GM18520 (cell line): Measurements from ENCODE around the gene KRTAP2-3.
"Not testable (repeated sequence)": the region's sequence is repeated elsewhere in the genome, so short reads cannot be mapped to it uniquely, and the experiment has no call there.

Source experiments
- ATAC-seq: cut with Tn5 transposase; IDR thresholded peaks from one replicate; pipeline ENCODE4 v1.9.1; 2021; ENCODE audit not compliant: unreplicated experiment

The KRTAP2-3 gene

DNA sequence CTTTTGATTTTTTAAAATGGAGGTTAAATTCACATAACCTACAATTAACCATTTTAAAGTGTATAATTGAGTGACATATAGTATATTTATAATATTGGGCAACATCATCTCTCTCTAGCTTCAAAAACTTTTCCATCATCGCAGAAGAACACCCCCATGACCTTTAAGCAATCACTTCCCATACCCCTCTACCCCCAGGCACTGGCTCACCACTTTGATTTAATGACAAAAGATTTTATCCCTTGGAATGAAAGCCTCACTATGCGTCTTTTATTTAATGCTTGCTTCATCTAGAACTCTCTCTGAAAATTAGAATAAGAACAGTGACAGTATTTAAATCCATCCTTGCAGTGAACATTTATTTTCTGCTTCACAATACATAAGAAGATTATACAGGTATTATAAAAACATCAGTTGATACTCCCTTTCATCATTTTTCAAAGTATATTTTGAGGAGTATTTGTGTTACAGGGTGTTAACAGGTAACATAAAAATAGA, 22.0 kb downstream of the KRTAP2-3 start:
- no peak for ATAC-seq

DNA sequence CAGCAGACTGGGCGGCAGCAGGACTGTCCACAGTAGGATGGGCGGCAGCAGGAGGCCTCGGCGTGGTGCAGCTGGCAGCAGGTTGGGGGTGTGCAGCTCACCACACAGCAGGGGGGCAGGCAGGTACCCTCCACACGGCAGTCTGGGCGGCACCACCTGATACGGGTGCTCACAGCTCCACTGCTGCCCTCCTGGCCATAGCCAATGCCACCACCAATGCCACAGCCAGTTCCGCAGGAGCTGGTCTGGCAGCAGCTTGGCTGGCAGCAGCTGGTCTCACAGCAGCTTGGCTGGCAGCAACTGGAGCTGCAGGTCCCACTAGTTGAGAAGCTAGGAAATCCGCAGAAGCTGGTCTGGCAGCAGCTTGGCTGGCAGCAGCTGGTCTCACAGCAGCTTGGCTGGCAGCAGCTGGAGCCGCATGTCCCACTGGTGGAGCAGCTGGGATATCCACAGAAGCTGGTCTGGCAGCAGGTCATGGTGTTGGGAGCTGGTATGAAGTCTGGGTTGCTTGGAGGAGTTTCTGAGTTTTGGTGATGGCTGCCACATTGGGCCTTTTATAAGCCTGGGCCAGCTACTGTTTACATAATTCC, 25.5 kb downstream of the KRTAP2-3 start, which contains the start of gene KRTAP1-3:
TSS of gene KRTAP1-3 (minus strand) at position 529 of the 590 bp plus-strand sequence. CDS start at position 476, 53 bp downstream.
- ATAC-seq, result not testable (repeated sequence)

- ATAC-seq, result no peak
Measured at GRCh38 chr17:41029633-41030245, 30.2 kb downstream of the KRTAP2-3 start, which contains the start of gene KRTAP1-4. TSS of gene KRTAP1-4 (minus strand) at chr17:41030195. CDS start at chr17:41030078, 117 bp downstream.

DNA sequence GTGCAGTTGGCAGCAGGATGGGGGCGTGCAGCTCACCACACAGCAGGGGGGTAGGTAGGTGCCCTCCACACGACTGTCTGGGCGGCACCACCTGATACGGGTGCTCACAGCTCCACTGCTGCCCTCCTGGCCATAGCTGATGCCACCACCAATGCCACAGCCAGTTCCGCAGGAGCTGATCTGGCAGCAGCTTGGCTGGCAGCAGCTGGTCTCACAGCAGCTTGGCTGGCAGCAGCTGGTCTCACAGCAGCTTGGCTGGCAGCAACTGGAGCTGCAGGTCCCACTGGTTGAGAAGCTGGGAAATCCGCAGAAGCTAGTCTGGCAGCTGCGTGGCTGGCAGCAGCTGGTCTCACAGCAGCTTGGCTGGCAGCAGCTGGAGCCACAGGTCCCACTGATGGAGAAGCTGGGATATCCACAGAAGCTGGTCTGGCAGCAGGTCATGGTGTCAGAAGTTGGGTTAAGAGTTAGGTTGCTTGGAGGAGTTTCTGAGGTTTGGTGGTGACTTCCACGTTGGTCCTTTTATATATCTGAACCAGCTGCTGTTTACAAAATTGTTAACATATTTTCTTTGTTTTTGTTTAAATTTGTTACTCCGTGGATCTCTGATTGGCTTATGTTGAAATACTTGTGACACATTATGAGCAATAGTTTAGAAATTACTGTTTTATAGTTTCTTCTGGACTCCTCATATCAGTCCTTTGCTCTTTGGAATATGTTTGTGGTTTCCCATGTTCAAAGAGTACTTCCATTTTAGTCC, 33.0 kb downstream of the KRTAP2-3 start, which contains the start of gene KRTAP1-5:
TSS of gene KRTAP1-5 (minus strand) at position 494 of the 757 bp plus-strand sequence. CDS start at position 441, 53 bp downstream.
- no peak for ATAC-seq

- ATAC-seq, result no peak
Measured at GRCh38 chr17:41024697-41025096, 35.2 kb downstream of the KRTAP2-3 start.

GRCh38 chr17:41020336-41020735, 39.6 kb downstream of the KRTAP2-3 start:
- ATAC-seq, result no peak

GRCh38 chr17:41019415-41019814, 40.5 kb downstream of the KRTAP2-3 start:
- ATAC-seq, result no peak

- ATAC-seq, result no peak
Measured at GRCh38 chr17:41018541-41018940, 41.4 kb downstream of the KRTAP2-3 start.

DNA sequence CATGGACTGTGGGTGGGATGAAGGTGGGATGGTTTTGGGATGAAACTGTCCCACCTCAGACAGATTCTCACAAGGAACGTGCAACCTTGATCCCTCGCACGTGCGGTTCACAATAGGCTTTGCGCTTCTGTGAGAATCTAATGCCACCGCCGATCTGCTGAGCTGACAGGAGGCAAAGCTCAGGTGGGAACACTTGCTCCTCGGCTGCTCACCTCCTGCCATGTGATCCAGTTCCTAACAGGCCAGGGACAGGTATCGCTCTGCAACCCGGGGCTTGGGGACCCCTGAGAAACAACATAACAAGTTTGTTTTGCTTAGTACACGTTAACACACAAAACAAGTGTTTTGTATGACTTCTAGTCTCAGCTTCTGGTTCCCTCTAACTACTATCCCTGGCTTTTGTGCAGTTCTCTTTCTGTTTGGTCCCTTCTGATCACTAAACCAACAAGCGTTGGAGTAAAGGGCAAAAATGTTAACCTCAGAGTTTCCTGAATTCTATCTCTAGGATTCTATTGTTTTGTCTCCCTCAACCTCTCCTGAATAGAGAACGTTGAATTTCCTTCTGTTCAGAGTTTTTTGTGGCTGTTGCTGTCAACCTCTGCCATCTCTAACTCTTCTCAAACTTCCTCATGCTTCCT, 43.2 kb downstream of the KRTAP2-3 start:
- ATAC-seq, result no peak

DNA sequence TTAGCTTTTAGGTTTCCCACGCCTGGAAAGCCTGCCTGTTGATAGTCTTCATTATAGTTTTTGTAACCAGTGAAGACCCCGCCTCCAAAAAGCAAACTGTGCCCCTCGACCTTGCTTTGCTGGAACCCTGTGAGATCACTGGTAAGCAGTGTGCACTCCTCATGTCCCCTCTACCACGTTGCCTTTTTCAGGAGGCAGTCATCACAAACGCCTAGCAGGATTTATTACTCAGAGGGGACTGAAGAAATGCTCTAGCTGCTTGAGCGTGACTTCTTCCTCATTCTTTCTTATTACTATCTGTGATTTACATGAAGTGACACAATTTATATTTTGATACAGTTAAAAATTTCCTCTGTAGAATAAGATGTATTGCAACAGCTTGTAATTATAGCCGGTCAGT, 44.5 kb downstream of the KRTAP2-3 start:
- ATAC-seq, result no peak

DNA sequence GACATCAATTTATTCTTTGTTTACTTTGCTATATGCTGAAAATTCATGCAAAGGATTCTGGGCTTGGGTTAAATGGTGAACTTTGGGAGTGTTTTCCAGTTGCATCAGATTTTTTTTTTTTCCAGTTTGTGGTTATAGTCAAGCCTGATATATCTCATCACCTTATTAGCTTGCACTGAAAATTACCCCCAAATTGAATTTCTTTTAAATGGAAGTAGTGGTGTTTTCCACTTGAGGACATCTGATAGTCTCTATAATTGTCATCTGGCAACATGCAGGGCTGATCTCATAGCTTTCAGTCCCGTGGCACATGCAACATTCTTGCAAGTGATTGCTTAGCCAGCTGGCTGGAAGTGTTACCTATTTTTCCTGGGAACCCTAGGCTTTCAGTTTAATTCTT, 46.3 kb downstream of the KRTAP2-3 start:
- no peak for ATAC-seq

GRCh38 chr17:41013181-41013580, 46.7 kb downstream of the KRTAP2-3 start:
- ATAC-seq, result no peak

DNA sequence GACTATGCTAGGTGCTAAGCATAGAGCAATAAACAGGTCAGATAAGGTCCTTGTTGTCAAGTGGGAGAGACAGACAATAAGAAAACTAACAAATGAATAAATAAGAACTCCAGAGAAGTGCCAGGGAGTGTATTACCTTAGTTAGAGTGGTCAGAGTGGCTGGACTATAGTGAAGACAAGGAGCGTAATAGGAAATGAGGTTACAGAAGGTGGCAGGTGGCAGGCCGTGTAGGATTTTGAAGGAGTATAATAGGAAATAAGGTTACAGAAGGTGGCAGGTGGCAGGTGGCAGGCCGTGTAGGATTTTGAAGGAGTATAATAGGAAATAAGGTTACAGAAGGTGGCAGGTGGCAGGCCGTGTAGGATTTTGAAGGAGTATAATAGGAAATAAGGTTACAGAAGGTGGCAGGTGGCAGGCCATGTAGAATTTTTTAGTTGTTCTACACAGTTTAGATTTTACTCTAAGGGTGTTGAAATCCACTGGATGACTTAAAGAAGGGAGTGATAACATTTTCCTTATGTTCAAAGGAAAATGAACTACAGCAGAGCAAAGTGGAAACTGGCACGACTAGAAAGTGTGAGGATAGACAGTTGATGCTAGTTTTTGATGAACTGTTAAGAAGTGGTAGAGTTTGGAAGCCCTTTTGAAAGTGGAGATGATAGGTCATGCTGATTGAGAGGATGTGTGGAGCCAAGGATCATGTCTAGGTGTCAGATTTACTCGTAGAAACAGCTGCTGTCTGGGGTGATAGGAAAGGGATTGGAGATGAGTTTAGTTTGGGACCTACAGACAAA, 47.4 kb downstream of the KRTAP2-3 start:
- no peak for ATAC-seq

DNA sequence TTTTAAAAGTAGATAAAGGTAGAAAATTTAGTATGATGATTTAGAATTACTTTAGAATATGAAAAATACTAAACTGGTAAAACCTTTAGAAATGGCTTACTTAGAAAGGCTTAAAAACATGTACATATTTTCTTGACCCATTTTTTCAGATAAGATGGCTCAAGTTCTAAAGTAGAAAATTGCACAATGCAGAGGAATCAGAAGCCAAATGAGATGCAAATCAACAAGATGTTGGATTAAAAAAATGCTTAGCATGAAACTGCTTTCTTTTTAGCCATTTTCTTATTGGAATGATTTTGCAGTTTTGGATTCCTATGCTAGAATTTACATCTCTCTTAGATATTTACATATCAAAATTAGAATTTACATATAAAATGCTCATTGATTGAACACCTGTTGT, 49.5 kb downstream of the KRTAP2-3 start:
- ATAC-seq, result no peak

GRCh38 chr17:41009936-41010335, 50.0 kb downstream of the KRTAP2-3 start:
- ATAC-seq, result no peak

DNA sequence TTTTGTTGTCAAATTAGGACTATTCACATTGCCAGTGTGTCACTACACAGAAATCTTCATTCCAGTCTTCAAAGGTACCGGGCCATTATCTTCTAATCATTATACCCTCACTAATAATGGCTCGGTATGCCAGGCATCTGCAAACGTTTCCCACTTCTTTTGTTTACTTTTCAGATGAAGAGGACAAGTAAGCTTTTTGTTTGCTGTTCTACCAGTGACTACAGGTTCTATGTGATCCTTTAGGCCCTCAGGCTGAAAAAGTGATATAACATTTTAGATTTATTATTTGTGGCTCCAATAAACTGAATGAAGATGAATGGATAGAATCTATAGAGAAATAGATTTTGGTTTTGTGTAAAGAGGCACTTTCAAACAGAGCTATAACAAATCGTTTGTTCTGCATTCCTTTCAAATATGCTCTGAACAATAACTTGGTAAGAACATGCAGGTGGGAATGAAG, 50.6 kb downstream of the KRTAP2-3 start:
- ATAC-seq, result no peak
